ENCODE data around the gene TNS1.

- TF ChIP-seq SP1 (IDR thresholded peaks at IDR 0.05) = no peak
- no peak for TF ChIP-seq TARDBP (IDR thresholded peaks at IDR 0.05)
- no peak for TF ChIP-seq FOXA1 (IDR thresholded peaks at IDR 0.05)
- no peak for TF ChIP-seq BHLHE40 (IDR thresholded peaks at IDR 0.05; ENCODE audit: borderline replicate concordance)
- no peak for TF ChIP-seq FOXM1 (IDR thresholded peaks at IDR 0.05; ENCODE audit: borderline replicate concordance)
- TF ChIP-seq PKNOX1 (IDR thresholded peaks at IDR 0.05) = no peak
- no peak for TF ChIP-seq ELF4 (IDR thresholded peaks at IDR 0.05)
- no peak for TF ChIP-seq ZNF384 (IDR thresholded peaks at IDR 0.05)
- TF ChIP-seq FOXK2 (IDR thresholded peaks at IDR 0.05) = no peak
- TF ChIP-seq ARNT (IDR thresholded peaks at IDR 0.05) = no peak
- no peak for TF ChIP-seq LEF1 (IDR thresholded peaks at IDR 0.05; ENCODE audit: borderline replicate concordance)
These were observed 182.5 kb downstream of the TNS1 start for GRCh38 chr2:217820091-217820819.

Measured in HEK293T (cell line).